ENCODE measurements around the gene PHYHIPL. TPM values are rescaled to one million over a fixed set of nuclear protein-coding genes. Genes with fewer than 3 reads are reported as not detected.

PHYHIPL gene
- total RNA-seq, 4 donors from 2014 or later: 0.32 TPM; not detected in 3

DNA sequence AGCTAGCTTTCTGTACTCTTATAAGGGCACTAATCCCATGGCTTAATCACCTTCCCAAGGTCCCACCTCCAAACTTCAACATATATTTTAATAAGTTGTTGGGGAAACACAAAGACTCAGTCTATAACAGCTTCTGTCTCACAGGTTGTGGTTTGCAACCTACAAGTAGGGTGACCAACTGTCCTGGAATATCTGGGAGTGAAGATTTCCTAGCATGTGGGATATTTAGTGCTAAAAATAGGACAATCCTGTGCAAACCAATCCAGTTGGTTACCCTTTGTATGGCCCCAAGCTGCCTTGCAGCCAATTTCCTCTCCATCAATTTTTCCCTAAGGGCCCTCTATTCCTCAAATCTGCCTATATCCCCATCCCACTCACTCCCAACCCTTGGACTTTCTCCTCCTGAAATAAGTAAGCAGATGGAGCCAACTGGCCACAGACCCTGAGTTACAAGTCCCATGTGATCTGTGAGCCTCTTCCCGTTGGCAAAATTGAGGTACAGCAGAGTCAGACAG is 103.6 kb downstream of the PHYHIPL start:
- TF ChIP-seq POLR2A (IDR thresholded peaks at IDR 0.05): no peak
- peak overlapping the region; percentile 32 to 90 (median 54) for H3K27ac ChIP-seq

DNA sequence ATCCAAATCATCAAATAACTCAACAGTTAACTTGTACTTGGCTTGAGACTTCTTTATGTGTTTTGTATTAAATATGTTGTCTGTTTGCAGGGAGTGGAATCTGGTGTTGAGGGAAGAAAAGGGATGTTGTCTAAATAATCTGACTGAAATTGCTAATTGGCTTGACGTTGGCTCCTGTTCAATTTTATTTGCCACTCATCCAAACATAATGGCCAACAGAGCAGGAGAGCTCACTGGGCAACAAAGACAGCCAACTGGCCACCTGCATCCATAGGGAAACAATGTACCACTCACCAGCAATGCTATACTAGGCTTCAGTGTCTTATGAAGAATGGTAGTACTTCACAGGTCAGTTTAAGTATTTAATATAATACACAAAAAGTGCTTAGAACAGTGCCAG is 105.4 kb downstream of the PHYHIPL start:
- no peak for DNase-seq
- in situ Hi-C loops (cut with MboI; ENCODE audit: low sequenced_read_pairs in 4 of 4) (no loop called here), intact Hi-C loops (cut with DNase I; ENCODE audit: low total_unique reads) (loop anchor here (5.0 kb wide), 1 partner anchor 80 kb away; the partner anchor contains the start of gene FAM13C)
- H3K4me1 ChIP-seq: peaks cover 43 to 44% of the 10 kb centered on the region in 2 donors
- TF ChIP-seq, protein P1, sequence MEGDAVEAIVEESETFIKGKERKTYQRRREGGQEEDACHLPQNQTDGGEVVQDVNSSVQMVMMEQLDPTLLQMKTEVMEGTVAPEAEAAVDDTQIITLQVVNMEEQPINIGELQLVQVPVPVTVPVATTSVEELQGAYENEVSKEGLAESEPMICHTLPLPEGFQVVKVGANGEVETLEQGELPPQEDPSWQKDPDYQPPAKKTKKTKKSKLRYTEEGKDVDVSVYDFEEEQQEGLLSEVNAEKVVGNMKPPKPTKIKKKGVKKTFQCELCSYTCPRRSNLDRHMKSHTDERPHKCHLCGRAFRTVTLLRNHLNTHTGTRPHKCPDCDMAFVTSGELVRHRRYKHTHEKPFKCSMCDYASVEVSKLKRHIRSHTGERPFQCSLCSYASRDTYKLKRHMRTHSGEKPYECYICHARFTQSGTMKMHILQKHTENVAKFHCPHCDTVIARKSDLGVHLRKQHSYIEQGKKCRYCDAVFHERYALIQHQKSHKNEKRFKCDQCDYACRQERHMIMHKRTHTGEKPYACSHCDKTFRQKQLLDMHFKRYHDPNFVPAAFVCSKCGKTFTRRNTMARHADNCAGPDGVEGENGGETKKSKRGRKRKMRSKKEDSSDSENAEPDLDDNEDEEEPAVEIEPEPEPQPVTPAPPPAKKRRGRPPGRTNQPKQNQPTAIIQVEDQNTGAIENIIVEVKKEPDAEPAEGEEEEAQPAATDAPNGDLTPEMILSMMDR (IDR thresholded peaks at IDR 0.05 in 4 of 5, conservative IDR thresholded peaks at IDR 0.05 in 1 of 5): no peak
- TF ChIP-seq POLR2A (IDR thresholded peaks at IDR 0.05): no peak
- no peak for ATAC-seq
- H3K4me3 ChIP-seq: peak overlapping the region in 1 of 4 donors; percentile 8
- H3K36me3 ChIP-seq: no peaks in the 10 kb centered on the region
- H3K27ac ChIP-seq: peak overlapping the region in 3 of 4 donors; percentile 74 to 90 (median 78)
- no peaks in the 10 kb centered on the region for H3K9me3 ChIP-seq
- no peaks in the 10 kb centered on the region for H3K27me3 ChIP-seq

More for the DNA sequence above, 103.6 kb downstream of the PHYHIPL start:
- ATAC-seq (no peak), DNase-seq (no peak)
- Histone ChIP-seq H3K36me3 (no peaks in the 10 kb centered on the region), H3K27me3 (no peaks in the 10 kb centered on the region), H3K4me1 (peaks cover 30 to 39% of the 10 kb centered on the region in 2 donors), H3K4me3 (no peak overlapping the region), H3K9me3 (no peaks in the 10 kb centered on the region)
- in situ Hi-C loops (cut with MboI; ENCODE audit: low sequenced_read_pairs in 4 of 4): no loop called here
- intact Hi-C loops (cut with DNase I; ENCODE audit: low total_unique reads): loop anchor here (5.0 kb wide), 1 partner anchor 82 kb away; the partner anchor contains the start of gene FAM13C

DNA sequence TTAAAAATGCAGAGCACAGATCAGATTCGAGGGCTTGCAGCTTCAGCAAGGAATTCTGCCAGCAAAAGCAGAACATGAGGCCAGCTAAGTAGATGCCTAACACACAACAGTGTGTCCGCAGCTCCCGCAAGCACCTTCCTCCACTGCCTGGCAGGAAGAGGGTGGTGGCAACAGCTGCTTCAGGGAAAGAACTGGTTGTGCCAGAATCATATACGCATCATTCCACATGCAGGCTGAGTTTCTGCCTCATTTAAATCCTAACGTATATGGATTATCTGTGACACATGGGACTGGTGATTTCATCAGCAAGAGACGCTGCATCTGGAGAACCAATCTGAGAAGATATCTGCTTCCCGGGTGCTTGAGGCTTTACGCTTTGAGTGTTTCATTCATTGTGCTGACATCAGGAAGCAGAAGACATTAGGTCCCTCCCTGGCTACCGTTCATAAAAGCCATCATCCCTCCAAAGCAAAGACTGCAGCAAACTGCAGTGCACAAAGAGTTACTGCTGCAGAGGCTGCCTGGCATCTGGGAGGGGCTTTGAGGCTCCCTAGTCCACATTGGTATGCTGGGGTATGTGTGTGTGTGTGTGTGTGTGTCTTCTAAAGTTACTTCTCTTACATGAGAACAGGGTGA is 107.1 kb downstream of the PHYHIPL start:
- in situ Hi-C loops (cut with MboI; ENCODE audit: low sequenced_read_pairs in 4 of 4): no loop called here
- Histone ChIP-seq H3K4me1 (peaks cover 44 to 55% of the 10 kb centered on the region in 2 donors), H3K36me3 (no peaks in the 10 kb centered on the region), H3K27me3 (no peaks in the 10 kb centered on the region), H3K9me3 (no peaks in the 10 kb centered on the region), H3K4me3 (peak overlapping the region in 1 of 4 donors; percentile 23), H3K27ac (peak overlapping the region; percentile 70 to 90 (median 76))
- TF ChIP-seq POLR2A (IDR thresholded peaks at IDR 0.05): peak in 1 of 2 donors; percentile 22
- TF ChIP-seq, protein P1 (IDR thresholded peaks at IDR 0.05 in 4 of 5, conservative IDR thresholded peaks at IDR 0.05 in 1 of 5): no peak
- DNase-seq (peak; percentile 71 to 73), ATAC-seq (peak; percentile 59 to 67)
- intact Hi-C loops (cut with DNase I; ENCODE audit: low total_unique reads): loop anchor here (5.0 kb wide), 1 partner anchor 79 kb away; the partner anchor contains the start of gene FAM13C

DNA sequence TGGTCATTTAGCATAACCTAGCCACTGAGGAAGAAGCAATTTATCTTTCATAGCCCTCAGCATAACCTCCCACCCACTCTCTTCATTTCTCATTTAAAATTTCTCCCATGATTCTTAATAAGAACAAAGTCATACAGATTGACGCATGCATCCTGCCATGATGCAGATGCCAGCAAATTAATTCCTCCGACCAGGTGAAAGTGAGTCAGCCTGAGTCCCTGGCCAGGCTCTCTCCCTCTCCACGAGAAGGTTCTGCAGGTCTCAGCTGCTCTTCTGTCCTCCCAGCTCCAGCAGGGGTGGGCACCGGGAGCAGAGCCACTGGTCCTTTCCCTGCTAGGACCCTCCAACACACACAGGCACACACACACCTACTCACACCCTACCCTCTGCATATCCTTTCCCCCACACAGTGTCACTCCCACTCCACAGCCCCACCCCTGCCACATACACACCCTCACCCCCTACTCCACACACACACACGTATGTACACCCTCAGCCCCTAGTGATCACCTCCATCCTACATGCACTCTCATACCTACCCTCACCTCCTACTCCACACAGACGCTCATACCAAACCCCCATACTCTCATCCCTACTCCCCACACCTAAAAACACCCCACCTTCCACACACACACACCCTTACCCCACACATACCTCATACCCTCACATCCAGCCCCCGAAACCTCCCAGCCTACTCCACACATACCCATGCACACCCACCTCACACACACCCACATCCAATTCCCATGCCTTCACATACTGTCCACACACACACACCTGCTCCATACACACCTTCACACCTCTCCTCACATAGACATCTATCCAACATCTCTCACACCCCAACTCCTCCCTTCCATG is 107.9 kb downstream of the PHYHIPL start:
- no peaks in the 10 kb centered on the region for H3K9me3 ChIP-seq
- no peaks in the 10 kb centered on the region for H3K36me3 ChIP-seq
- TF ChIP-seq POLR2A (IDR thresholded peaks at IDR 0.05): no peak
- TF ChIP-seq, protein P1 (IDR thresholded peaks at IDR 0.05 in 4 of 5, conservative IDR thresholded peaks at IDR 0.05 in 1 of 5): no peak
- H3K27me3 ChIP-seq: no peaks in the 10 kb centered on the region
- peak; percentile 70 to 76 for ATAC-seq
- peak overlapping the region in 3 of 4 donors; percentile 14 to 23 (median 22) for H3K4me3 ChIP-seq
- DNase-seq: peak; percentile 64 to 69
- H3K4me1 ChIP-seq: peaks cover 44 to 52% of the 10 kb centered on the region in 2 donors
- in situ Hi-C loops (cut with MboI; ENCODE audit: low sequenced_read_pairs in 4 of 4): no loop called here
- intact Hi-C loops (cut with DNase I; ENCODE audit: low total_unique reads): loop anchor here (5.0 kb wide), 1 partner anchor 78 kb away; the partner anchor contains the start of gene FAM13C
- H3K27ac ChIP-seq: peak overlapping the region; percentile 70 to 90 (median 76)

Measured in gastrocnemius medialis (tissue), 4 donors.